ENCODE data around the gene RERE.

RERE gene

GRCh38 chr1:8356256-8357209, 460.9 kb downstream of the RERE start:
- no peak for TF ChIP-seq TAF1 (IDR thresholded peaks at IDR 0.05; ENCODE audit: borderline replicate concordance, low read depth, low read length)
- TF ChIP-seq POLR2AphosphoS5 (IDR thresholded peaks at IDR 0.05; ENCODE audit: low read depth, low read length), result no peak
- TF ChIP-seq POLR2A (IDR thresholded peaks at IDR 0.05; ENCODE audit: low read depth, low read length), result no peak
- DNase-seq (ENCODE audit: insufficient read length) (no peak), FAIRE-seq (no peak)

DNA sequence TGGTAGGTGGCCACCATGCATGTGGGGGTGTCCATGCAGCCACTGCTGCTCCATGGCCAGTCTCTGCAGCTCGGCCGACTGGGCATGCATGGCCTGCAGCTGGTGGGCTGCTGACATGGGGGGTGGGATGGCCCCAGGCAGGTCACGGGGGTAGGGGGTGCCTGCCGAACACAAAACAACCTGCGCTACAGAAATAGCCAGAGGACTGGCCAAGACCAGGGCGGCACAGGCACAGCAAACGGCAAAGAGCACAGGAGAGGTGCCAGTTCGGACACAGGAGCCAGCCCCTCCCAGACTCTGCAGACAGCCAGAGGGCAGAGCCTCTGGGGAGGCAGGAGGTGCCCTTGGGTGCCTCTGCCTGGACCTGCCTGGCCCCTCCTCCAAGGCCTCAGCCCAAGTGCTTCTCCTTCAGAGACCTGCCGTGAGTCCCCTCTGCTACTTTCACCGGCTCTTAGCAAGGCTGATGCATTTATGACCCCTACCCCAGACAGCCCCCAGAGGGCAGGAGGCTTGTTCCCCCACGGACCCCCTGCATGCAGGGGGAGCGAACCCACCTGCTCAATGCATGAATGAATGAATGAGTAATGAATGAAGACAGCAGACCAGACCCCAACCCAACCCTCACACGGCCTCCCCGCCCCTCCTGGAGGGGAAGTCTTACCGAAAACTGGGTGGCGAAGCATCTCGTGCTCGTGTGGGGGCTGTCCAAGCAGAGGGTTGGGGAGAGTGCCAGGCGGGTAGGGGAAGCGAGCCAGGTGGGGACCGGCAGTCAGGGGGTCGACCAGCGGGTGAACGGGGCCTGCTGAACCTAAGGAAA, 461.8 kb downstream of the RERE start:
- TF ChIP-seq POLR2AphosphoS5 (IDR thresholded peaks at IDR 0.05; ENCODE audit: low read depth, low read length) (no peak), TAF1 (IDR thresholded peaks at IDR 0.05; ENCODE audit: borderline replicate concordance, low read depth, low read length) (no peak), POLR2A (IDR thresholded peaks at IDR 0.05; ENCODE audit: low read depth, low read length) (no peak)
- DNase-seq (ENCODE audit: insufficient read length), result no peak
- FAIRE-seq, result no peak

DNA sequence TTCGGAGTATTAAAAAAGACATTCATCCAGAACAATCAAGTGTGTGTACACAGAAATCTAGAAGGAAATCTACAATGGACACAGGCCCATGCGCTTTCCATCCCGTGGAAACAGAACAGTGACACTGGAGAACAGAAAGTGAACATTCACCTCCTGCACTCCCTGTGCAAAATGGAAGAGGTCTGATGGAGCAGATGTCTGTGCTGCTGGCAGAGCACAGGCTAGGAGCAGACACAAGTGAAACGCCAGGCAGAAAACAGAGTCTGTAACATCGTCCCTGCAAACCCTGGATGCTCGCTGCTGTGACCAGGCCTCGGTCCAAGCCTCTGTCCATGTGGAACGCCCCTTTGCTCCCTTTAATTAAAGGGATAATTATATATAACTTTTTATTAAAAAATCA, 463.4 kb downstream of the RERE start:
- DNase-seq (ENCODE audit: insufficient read length) (no peak), FAIRE-seq (no peak)

DNA sequence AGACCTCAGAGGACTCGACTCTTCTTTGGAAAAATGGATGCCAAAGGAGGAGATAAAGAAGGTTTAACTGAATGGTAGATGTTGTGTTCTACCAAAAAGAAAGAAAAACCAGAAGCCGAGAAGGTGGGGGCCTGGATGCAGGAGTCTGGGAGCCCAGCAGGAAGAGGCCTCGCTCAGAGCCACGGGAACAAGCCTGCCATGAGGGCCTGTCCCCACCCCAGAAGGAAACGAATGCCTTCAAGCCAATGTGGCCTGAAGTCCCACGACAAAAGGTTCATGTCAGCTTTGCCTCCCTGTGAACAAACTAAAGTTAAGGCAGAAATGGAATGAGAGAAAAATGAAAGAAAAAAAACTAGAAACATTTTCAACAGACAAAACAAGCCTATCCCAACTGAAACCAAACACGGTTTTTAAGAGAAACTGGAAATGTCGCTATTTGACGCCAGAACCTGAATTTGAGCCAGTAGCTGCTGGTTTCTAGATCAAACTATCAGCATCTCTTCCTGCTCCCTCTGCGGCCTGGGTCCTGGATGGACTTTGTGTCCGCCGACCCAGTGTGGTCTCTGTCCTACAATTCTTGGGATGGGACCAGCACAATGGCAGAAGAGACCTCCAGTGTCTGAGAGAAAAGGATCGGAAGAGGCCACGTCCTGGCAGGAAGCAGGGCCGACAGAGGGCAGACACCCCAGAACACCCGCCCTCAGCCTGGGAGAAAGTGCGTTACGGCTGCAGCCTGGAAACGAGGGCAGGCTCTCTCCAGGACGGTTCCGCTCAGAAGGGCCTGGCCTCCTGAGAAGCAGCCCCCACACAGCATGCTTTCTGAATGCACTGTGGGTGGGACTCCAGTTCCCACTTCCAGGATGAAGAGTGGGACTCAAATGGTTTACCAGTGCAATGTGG, 464.3 kb downstream of the RERE start:
- no peak for DNase-seq (ENCODE audit: insufficient read length)
- FAIRE-seq, result no peak
- TF ChIP-seq POLR2AphosphoS5 (IDR thresholded peaks at IDR 0.05; ENCODE audit: low read depth, low read length) (no peak), POLR2A (IDR thresholded peaks at IDR 0.05; ENCODE audit: low read depth, low read length) (no peak), TAF1 (IDR thresholded peaks at IDR 0.05; ENCODE audit: borderline replicate concordance, low read depth, low read length) (no peak)

More for the DNA sequence above, 463.4 kb downstream of the RERE start:
- TF ChIP-seq TAF1 (IDR thresholded peaks at IDR 0.05; ENCODE audit: borderline replicate concordance, low read depth, low read length) (no peak), POLR2AphosphoS5 (IDR thresholded peaks at IDR 0.05; ENCODE audit: low read depth, low read length) (no peak), POLR2A (IDR thresholded peaks at IDR 0.05; ENCODE audit: low read depth, low read length) (no peak)

GRCh38 chr1:8352471-8352845, 465.0 kb downstream of the RERE start:
- FAIRE-seq (no peak), DNase-seq (ENCODE audit: insufficient read length) (no peak)
- TF ChIP-seq POLR2A (IDR thresholded peaks at IDR 0.05; ENCODE audit: low read depth, low read length) (no peak), POLR2AphosphoS5 (IDR thresholded peaks at IDR 0.05; ENCODE audit: low read depth, low read length) (no peak)

- DNase-seq (ENCODE audit: insufficient read length), result no peak
- TF ChIP-seq TAF1 (IDR thresholded peaks at IDR 0.05; ENCODE audit: borderline replicate concordance, low read depth, low read length) (no peak), POLR2AphosphoS5 (IDR thresholded peaks at IDR 0.05; ENCODE audit: low read depth, low read length) (no peak), POLR2A (IDR thresholded peaks at IDR 0.05; ENCODE audit: low read depth, low read length) (no peak)
- no peak for FAIRE-seq
Measured at GRCh38 chr1:8351693-8352470, 465.6 kb downstream of the RERE start.

DNA sequence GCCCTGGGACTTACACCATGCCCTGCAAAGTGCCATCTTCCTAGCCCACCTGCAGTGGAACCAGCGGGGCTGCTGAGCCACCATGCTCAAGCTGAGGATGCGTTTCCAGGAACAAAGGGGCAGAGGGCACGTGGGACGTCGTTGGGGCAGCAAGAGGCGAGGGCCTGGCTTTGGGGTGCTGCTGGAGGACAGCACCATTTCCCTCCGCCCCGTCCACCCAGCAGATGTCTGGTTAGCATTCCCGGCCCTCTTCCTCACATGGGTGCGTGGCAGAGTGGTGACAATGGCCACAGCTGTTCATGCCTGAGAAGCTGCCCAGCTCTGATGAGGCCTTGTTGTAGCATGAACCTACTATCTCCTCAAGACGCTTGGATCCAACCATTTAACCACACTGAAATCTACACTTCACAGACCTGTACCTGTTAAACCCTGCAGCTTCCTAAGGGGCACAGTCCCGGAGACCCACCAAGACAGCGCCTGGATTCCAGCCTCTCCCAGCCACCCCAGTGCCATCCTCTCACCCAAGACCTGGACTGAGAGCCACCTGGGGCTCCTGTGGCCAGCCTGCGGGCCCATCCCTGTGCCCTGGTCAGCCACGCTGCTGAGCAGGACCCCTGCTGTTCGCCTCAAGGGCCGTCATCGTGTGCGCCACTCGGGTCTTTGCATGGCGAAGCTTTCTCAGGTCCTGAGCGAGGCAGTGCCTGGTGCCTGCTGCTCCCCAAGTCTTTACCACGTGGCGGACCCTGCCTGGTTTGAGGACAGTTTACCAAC, 466.3 kb downstream of the RERE start:
- FAIRE-seq (no peak), DNase-seq (ENCODE audit: insufficient read length) (no peak)
- TF ChIP-seq POLR2A (IDR thresholded peaks at IDR 0.05; ENCODE audit: low read depth, low read length) (no peak), TAF1 (IDR thresholded peaks at IDR 0.05; ENCODE audit: borderline replicate concordance, low read depth, low read length) (no peak), POLR2AphosphoS5 (IDR thresholded peaks at IDR 0.05; ENCODE audit: low read depth, low read length) (no peak)

GRCh38 chr1:8349961-8350360, 467.5 kb downstream of the RERE start:
- FAIRE-seq (no peak), DNase-seq (ENCODE audit: insufficient read length) (no peak)
- TF ChIP-seq POLR2AphosphoS5 (IDR thresholded peaks at IDR 0.05; ENCODE audit: low read depth, low read length), result no peak
- TF ChIP-seq TAF1 (IDR thresholded peaks at IDR 0.05; ENCODE audit: borderline replicate concordance, low read depth, low read length), result no peak
- TF ChIP-seq POLR2A (IDR thresholded peaks at IDR 0.05; ENCODE audit: low read depth, low read length), result no peak

GRCh38 chr1:8349473-8349865, 468.0 kb downstream of the RERE start:
- FAIRE-seq, result no peak
- TF ChIP-seq POLR2A (IDR thresholded peaks at IDR 0.05; ENCODE audit: low read depth, low read length), result no peak
- no peak for TF ChIP-seq POLR2AphosphoS5 (IDR thresholded peaks at IDR 0.05; ENCODE audit: low read depth, low read length)
- no peak for TF ChIP-seq TAF1 (IDR thresholded peaks at IDR 0.05; ENCODE audit: borderline replicate concordance, low read depth, low read length)
- DNase-seq (ENCODE audit: insufficient read length), result no peak
